HG03045 (cell line): ENCODE data around the gene PRSS56.
"Not testable (repeated sequence)": the region's sequence is repeated elsewhere in the genome, so short reads cannot be mapped to it uniquely, and the experiment has no call there.

Experiments used
- ATAC-seq: cut with Tn5 transposase; IDR thresholded peaks from one replicate; pipeline ENCODE4 v1.9.1; 2021; ENCODE audit warnings: mild to moderate bottlenecking, moderate library complexity; ENCODE audit not compliant: unreplicated experiment

PRSS56 gene

DNA sequence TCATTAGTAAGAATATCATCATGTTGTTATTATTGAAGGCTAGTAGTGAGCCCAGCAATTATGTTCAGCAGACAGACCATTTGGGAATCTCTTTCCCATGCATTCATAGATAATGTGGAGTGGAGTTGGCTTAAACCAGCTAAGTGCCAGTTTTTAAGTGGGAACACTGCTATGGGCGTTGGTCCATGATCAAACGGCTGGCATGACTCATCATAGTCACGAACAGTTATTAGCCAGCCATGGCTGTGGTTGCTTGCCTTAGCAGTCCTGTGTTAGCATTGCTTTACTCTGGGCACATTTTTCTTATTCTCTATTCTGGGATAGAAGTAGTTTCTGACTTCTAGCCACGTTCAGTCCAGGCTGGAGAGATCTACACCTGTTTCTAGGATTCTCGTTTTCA, 48.0 kb downstream of the PRSS56 start:
- ATAC-seq: no peak

DNA sequence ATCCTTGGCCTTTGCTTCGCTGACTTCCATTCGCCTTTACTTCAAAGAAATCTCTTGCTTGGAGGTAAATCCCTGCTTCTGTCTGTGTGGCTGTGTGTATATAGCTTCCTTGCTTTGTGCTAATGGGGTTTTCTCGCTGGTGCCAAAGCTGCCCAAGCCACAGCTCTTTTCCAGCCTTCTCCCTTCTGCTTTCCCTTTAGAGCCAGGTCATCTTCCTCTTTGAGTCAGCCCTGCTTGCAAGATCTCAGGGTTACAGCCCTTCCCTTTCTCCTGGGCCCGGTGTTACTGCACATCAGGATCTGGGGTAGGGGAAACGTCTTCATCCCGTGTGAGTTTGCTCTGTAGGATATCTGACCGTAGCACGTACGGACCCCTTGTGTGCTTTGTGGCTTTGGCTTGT, 49.4 kb downstream of the PRSS56 start:
- no peak for ATAC-seq

DNA sequence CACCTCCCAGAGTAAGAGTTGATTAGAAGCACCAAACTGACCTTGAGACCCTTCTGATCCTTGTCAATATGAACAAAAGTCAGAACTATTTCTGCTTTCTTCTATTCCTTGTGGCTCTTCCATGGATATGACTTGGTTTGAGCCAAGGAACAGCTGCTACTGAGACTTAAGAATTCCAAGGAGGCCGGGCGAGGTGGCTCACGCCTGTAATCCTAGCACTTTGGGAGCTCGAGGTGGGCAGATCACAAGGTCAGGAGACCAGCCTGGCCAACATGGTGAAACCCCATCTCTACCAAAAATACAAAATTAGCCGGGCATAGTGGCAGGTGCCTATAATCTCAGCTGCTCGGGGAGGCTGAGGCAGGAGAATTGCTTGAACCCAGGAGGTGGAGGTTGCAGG, 50.3 kb downstream of the PRSS56 start:
- ATAC-seq: not testable (repeated sequence)

DNA sequence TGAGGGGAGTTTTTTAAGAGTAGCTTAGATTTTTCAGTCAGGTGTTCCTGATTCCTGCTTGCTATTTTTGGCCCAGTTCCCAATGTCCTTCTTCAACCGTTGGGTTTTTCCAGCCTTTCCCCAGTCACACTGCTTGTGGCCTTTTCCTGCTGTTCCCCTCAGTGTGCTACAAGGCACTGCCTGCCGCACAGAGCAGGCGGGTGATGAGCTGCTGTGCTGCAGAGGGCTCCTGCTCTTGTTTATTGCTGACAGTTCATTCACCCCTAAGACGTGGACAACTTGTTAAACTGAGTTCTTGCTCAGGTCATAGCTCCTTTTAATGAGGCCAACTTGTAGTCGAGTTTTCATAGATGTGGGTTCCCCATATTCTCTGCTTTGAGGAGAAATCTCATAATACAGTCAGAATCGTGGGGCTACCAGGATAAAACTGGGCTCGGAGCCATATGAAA, 50.9 kb downstream of the PRSS56 start:
- ATAC-seq: no peak

GRCh38 chr2:232573042-232573441, 52.9 kb downstream of the PRSS56 start:
- no peak for ATAC-seq

DNA sequence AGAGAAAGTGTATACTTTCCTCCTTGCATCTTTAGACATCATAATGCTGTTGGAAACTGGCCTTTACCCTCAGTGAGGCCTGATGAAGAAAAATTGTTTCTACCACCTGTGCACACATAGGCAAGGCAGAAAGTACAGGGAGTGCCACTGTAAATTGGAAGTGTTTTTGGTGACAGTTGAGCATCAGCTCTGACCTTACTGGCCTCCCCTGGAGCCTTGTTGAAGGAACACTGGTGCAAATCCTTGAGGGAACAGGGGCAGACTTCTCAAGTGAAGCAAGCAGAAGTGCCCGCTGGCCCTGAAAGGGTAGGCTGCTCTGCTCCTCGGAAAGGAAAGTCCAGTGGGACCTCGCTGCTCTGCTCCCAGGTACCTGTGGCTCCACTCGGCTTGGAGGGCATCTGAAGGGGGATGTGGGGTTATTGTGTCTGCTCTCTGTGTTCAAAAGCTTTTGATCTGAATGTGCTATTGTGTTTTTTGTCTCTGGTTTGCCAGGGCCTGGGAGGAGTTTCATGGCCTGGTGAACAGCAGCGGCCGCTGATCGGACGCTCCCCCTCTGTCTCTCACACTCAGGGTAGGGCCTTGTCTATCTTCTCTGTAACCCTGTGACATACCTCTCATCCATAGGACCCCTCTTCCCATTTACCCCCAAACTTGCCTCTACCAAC, 53.7 kb downstream of the PRSS56 start:
- ATAC-seq: no peak

DNA sequence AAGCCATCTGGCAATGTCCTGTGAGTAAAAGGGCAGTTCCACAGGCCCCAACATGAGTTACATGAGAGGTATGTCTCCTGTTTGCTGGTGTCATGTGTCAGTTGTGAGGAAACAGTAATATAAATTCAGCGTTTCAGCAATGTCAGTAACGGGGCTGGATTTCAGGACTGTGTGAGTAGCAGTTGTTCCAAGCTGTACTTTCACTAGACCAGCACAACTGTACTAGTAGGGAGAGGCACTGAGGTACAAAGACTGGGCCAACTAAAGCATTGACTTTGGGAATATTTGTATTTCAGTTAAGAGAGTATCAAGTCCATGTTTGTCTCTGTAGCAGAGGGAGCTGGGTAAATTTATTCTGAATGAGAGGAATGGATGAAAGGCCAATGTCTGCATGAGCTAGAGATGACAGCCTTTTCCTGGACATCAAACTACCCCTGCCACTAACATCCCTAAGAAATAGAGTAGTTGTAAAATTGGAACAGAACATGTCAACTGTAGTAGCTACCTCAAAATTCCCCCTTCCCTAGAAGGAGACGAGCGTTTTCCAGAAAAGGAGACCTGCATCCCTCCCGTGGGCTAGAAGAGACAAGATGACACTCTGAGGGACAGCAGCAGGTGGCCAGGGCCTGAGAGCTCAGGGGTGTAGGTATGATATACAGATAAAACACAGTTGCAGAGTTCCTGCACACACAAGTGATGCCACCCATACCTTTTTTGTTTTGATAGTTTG, 54.7 kb downstream of the PRSS56 start:
- ATAC-seq: no peak
